Trophoblast cell (in vitro differentiated cells and primary cell): ENCODE data around the gene ARPC2.

Experiments
- DNase-seq, 2 donors: peaks; one replicate each; pipeline ENCODE4 v3.0.0-alpha.2; 2016
- H2AFZ ChIP-seq: 2 replicates; pipeline ENCODE4 v1.6.1; 2013; ENCODE audit warnings: low read length, moderate library complexity, mild to moderate bottlenecking; ENCODE audit not compliant: insufficient read depth, poor library complexity
- H2AK5ac ChIP-seq: 2 replicates; pipeline ENCODE4 v1.6.1; 2013; ENCODE audit warnings: mild to moderate bottlenecking, low read length
- H2BK120ac ChIP-seq: 2 replicates; pipeline ENCODE4 v1.6.1; 2013; ENCODE audit warnings: low read length, mild to moderate bottlenecking, moderate library complexity; ENCODE audit not compliant: insufficient read depth, poor library complexity
- H2BK12ac ChIP-seq: 2 replicates; pipeline ENCODE4 v1.6.1; 2013; ENCODE audit warnings: mild to moderate bottlenecking, low read length, moderate library complexity
- H2BK5ac ChIP-seq: 2 replicates; pipeline ENCODE4 v1.6.1; 2013; ENCODE audit warnings: low read length, low read depth, moderate library complexity, mild to moderate bottlenecking; ENCODE audit not compliant: poor library complexity
- H3K14ac ChIP-seq: 2 replicates; pipeline ENCODE4 v1.6.1; 2013; ENCODE audit warnings: mild to moderate bottlenecking, low read length
- H3K18ac ChIP-seq: 2 replicates; pipeline ENCODE4 v1.6.1; 2013; ENCODE audit warnings: mild to moderate bottlenecking, low read length
- H3K23ac ChIP-seq: 2 replicates; pipeline ENCODE4 v1.6.1; 2013; ENCODE audit warnings: low read length
- H3K27ac ChIP-seq: 2 replicates; pipeline ENCODE4 v1.5.1; 2013; ENCODE audit warnings: low read depth, mild to moderate bottlenecking, inconsistent platforms, low read length, moderate library complexity
- H3K27me3 ChIP-seq: 2 replicates; pipeline ENCODE4 v1.6.1; 2013; ENCODE audit warnings: inconsistent platforms, mild to moderate bottlenecking, low read length, moderate library complexity; ENCODE audit not compliant: insufficient read depth
- H3K36me3 ChIP-seq, 2 experiments: 1 replicate in 1 of 2; 2 replicates in 1 of 2; pipeline ENCODE4 v1.6.1; 2013; ENCODE audit warnings: low read length in 2 of 2, mild to moderate bottlenecking in 2 of 2, moderate library complexity in 1 of 2; ENCODE audit not compliant: insufficient read depth in 2 of 2, control insufficient read depth in 1 of 2
- H3K4ac ChIP-seq: 2 replicates; pipeline ENCODE4 v1.6.1; 2013; ENCODE audit warnings: low read depth, mild to moderate bottlenecking, low read length, moderate library complexity
- H3K4me1 ChIP-seq, 2 experiments: 1 replicate in 1 of 2; 2 replicates in 1 of 2; pipeline ENCODE4 v1.6.1; 2013; ENCODE audit warnings: low read length in 2 of 2, mild to moderate bottlenecking in 2 of 2, moderate library complexity in 1 of 2; ENCODE audit not compliant: insufficient read depth in 2 of 2, control insufficient read depth in 1 of 2
- H3K4me2 ChIP-seq: 2 replicates; pipeline ENCODE4 v1.6.1; 2013; ENCODE audit warnings: inconsistent platforms, mild to moderate bottlenecking, low read length, moderate library complexity
- H3K4me3 ChIP-seq: 2 replicates; pipeline ENCODE4 v1.5.1; 2013; ENCODE audit warnings: mild to moderate bottlenecking, low read depth, low read length, inconsistent platforms
- H3K79me1 ChIP-seq: one replicate; pipeline ENCODE4 v1.6.1; 2013; ENCODE audit warnings: low read length
- H3K79me2 ChIP-seq: 2 replicates; pipeline ENCODE4 v1.6.1; 2013; ENCODE audit warnings: low read length, mild to moderate bottlenecking; ENCODE audit not compliant: control insufficient read depth, insufficient read depth, poor library complexity
- H3K9ac ChIP-seq: 2 replicates; pipeline ENCODE4 v1.6.1; 2013; ENCODE audit warnings: mild to moderate bottlenecking, low read length
- H3K9me3 ChIP-seq: 2 replicates; pipeline ENCODE4 v1.6.1; 2013; ENCODE audit warnings: low read depth, mild to moderate bottlenecking, control low read depth, inconsistent platforms, low read length; ENCODE audit not compliant: insufficient read depth
- H4K12ac ChIP-seq: 2 replicates; pipeline ENCODE4 v1.6.1; 2013; ENCODE audit warnings: low read depth, mild to moderate bottlenecking, low read length, moderate library complexity
- H4K8ac ChIP-seq: 2 replicates; pipeline ENCODE4 v1.6.1; 2013; ENCODE audit warnings: low read depth, mild to moderate bottlenecking, low read length, moderate library complexity
- H4K91ac ChIP-seq: one replicate; pipeline ENCODE4 v1.6.1; 2013; ENCODE audit warnings: low read depth, mild to moderate bottlenecking, low read length, moderate library complexity
- WGBS: extraction: QIAGEN DNeasy Blood & Tissue Kit; methylation state at CpG from one replicate; pipeline ENCODE4 v1.1.7; 2013; ENCODE audit warnings: missing lambda C conversion rate; ENCODE audit not compliant: insufficient read length, insufficient coverage; ENCODE audit errors: extremely low coverage; 5-methylcytosine and 5-hydroxymethylcytosine counted together

Gene ARPC2

GRCh38 chr2:218216336-218216673, 684 bp upstream of the ARPC2 start:
- Histone ChIP-seq H2BK120ac (no peak overlapping the region), H4K8ac (peak overlapping the region; percentile 85), H2AK5ac (no peak overlapping the region), H3K79me1 (peaks cover 16% of the 10 kb centered on the region), H3K9me3 (no peaks in the 10 kb centered on the region), H3K4ac (peak overlapping the region; percentile 28), H4K12ac (peak overlapping the region; percentile 72), H3K4me2 (peak overlapping the region; percentile 79), H3K79me2 (peaks cover 28% of the 10 kb centered on the region), H3K14ac (no peak overlapping the region), H3K4me3 (peak overlapping the region; percentile 67), H3K36me3 (peaks cover 2 to 9% of the 10 kb centered on the region in 2 experiments), H3K4me1 (peaks cover 8 to 15% of the 10 kb centered on the region in 2 experiments), H2BK12ac (no peak overlapping the region), H3K9ac (no peak overlapping the region), H2AFZ (peak overlapping the region; percentile 48), H4K91ac (peak overlapping the region; percentile 25), H3K18ac (no peak overlapping the region), H2BK5ac (no peak overlapping the region), H3K27ac (peak overlapping the region; percentile 71), H3K23ac (no peak overlapping the region), H3K27me3 (no peaks in the 10 kb centered on the region)
- peak; percentile 21 to 62 for DNase-seq
- no CpG with 5 or more reads among the region's 9 CpGs for WGBS

- H3K9me3 ChIP-seq: no peaks in the 10 kb centered on the region
Measured at GRCh38 chr2:218217360-218218267, 625 bp downstream of the ARPC2 start.

GRCh38 chr2:218218268-218219185, 1.5 kb downstream of the ARPC2 start:
- Histone ChIP-seq H3K4me2 (peak overlapping the region; percentile 74), H2AFZ (no peak overlapping the region), H3K36me3 (peaks cover 4 to 9% of the 10 kb centered on the region in 2 experiments), H2AK5ac (no peak overlapping the region), H3K18ac (no peak overlapping the region), H2BK120ac (peak overlapping the region; percentile 54), H3K27ac (peak overlapping the region; percentile 91), H3K79me1 (peaks cover 16% of the 10 kb centered on the region), H4K12ac (no peak overlapping the region), H3K4ac (peak overlapping the region; percentile 100), H3K27me3 (no peaks in the 10 kb centered on the region), H3K4me1 (peaks cover 13 to 22% of the 10 kb centered on the region in 2 experiments), H2BK12ac (no peak overlapping the region), H4K91ac (no peak overlapping the region), H3K9ac (peak overlapping the region; percentile 96), H3K4me3 (no peak overlapping the region), H3K23ac (no peak overlapping the region), H3K9me3 (no peaks in the 10 kb centered on the region), H3K14ac (peak overlapping the region; percentile 96), H2BK5ac (peak overlapping the region; percentile 97), H4K8ac (no peak overlapping the region), H3K79me2 (peaks cover 35% of the 10 kb centered on the region)
- peak; percentile 44 to 71 for DNase-seq
- no CpG with 5 or more reads among the region's 4 CpGs for WGBS

More at GRCh38 chr2:218217360-218218267, 625 bp downstream of the ARPC2 start:
- Histone ChIP-seq H3K79me1 (peaks cover 16% of the 10 kb centered on the region), H3K4me1 (peaks cover 11 to 18% of the 10 kb centered on the region in 2 experiments), H3K23ac (no peak overlapping the region), H2BK12ac (peak overlapping the region; percentile 29), H2BK5ac (peak overlapping the region; percentile 97), H3K4me3 (peak overlapping the region; percentile 96), H3K4ac (peak overlapping the region; percentile 100), H3K18ac (peak overlapping the region; percentile 95), H2AFZ (peak overlapping the region; percentile 66), H3K27ac (peak overlapping the region; percentile 91), H2AK5ac (peak overlapping the region; percentile 94), H3K9ac (peak overlapping the region; percentile 96), H2BK120ac (peak overlapping the region; percentile 54), H3K79me2 (peaks cover 31% of the 10 kb centered on the region), H4K8ac (peak overlapping the region; percentile 69), H3K27me3 (no peaks in the 10 kb centered on the region), H4K91ac (peak overlapping the region; percentile 97), H3K14ac (peak overlapping the region; percentile 96), H3K4me2 (peak overlapping the region; percentile 74), H3K36me3 (peaks cover 4 to 9% of the 10 kb centered on the region in 2 experiments), H4K12ac (peak overlapping the region; percentile 94)
- DNase-seq: peak; percentile 56 to 85
- WGBS: no CpG with 5 or more reads among the region's 47 CpGs

GRCh38 chr2:218219934-218220333, 2.9 kb downstream of the ARPC2 start:
- H4K91ac ChIP-seq: no peak overlapping the region
- no peak overlapping the region for H2BK12ac ChIP-seq
- peaks cover 16% of the 10 kb centered on the region for H3K79me1 ChIP-seq
- H3K27ac ChIP-seq: no peak overlapping the region
- H2BK5ac ChIP-seq: peak overlapping the region; percentile 33
- H3K9me3 ChIP-seq: no peaks in the 10 kb centered on the region
- H2BK120ac ChIP-seq: no peak overlapping the region
- no peak overlapping the region for H2AFZ ChIP-seq
- H3K9ac ChIP-seq: no peak overlapping the region
- H2AK5ac ChIP-seq: no peak overlapping the region
- H3K23ac ChIP-seq: peak overlapping the region; percentile 87
- H4K12ac ChIP-seq: no peak overlapping the region
- H3K4me3 ChIP-seq: no peak overlapping the region
- no peak overlapping the region for H3K14ac ChIP-seq
- peaks cover 4 to 14% of the 10 kb centered on the region in 2 experiments for H3K36me3 ChIP-seq
- H3K4me2 ChIP-seq: peak overlapping the region; percentile 17
- no peaks in the 10 kb centered on the region for H3K27me3 ChIP-seq
- H3K4me1 ChIP-seq: peaks cover 13 to 22% of the 10 kb centered on the region in 2 experiments
- H4K8ac ChIP-seq: no peak overlapping the region
- no peak for DNase-seq
- WGBS: no CpG with 5 or more reads among the region's 2 CpGs
- H3K79me2 ChIP-seq: peaks cover 35% of the 10 kb centered on the region
- no peak overlapping the region for H3K18ac ChIP-seq
- H3K4ac ChIP-seq: peak overlapping the region; percentile 92
